ENCODE measurements around the gene PGRMC1. TPM values are rescaled to one million over a fixed set of nuclear protein-coding genes. Genes with fewer than 3 reads are reported as not detected.

Gene PGRMC1
- total RNA-seq, 1 experiment from 2014 or later: 177 TPM

DNA sequence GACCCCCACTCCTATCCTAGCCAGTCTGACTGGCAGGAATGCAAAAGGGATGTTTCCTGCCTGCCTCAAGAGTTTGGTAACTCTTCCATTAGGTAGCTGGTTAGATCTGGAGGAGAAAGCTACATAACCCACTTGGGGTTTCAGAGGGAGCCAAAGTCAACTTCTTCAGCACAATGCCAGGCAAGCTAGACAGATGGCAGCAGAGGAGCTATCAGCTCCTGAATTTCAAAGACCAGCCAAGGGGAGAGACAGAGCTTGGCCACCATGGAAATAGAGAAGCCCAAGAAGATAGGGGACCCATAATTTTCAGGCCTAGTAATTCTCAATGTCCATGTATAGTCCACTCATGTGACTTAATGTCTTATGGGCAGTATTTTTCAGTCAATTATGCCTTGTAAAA is 56.4 kb downstream of the PGRMC1 start:
- H3K27me3 Mint-ChIP-seq (ENCODE audit: low read depth): no peaks in the 10 kb centered on the region; the same call in 1 of the 2 replicates
- ChIA-PET POLR2A (no interaction called here), CTCF (interaction anchor here (1.0 to 1.1 kb wide), 2 partner anchors 177 to 220 kb away, joined by 4 to 6 read pairs; no protein-coding TSS in a partner anchor)
- no peaks in the 10 kb centered on the region for H3K36me3 Mint-ChIP-seq
- H3K27ac Mint-ChIP-seq: no peak overlapping the region
- DNase-seq (ENCODE audit: low spot score) (no peak), ATAC-seq (peak; percentile 55; the same call in 1 of the 2 replicates)
- H3K4me3 Mint-ChIP-seq: no peak overlapping the region
- H3K4me1 Mint-ChIP-seq: no peaks in the 10 kb centered on the region
- H3K9me3 Mint-ChIP-seq: peaks cover 12% of the 10 kb centered on the region; the same call in 1 of the 2 replicates
- no peak for TF ChIP-seq TCF7 (CRISPR knock-in tag; IDR thresholded peaks at IDR 0.05; ENCODE audit: low read depth)

Other genes starting within 250 kb of the PGRMC1 start
- gene CT47C1, start 163.3 kb upstream of the PGRMC1 start, total RNA-seq (2021): not detected in 3 replicates
- 0.02 TPM in 2 of 3 replicates, not detected in the other for gene KIAA1210, start 108.5 kb upstream of the PGRMC1 start, total RNA-seq (2021)
- 4.5 to 6.1 TPM (median 5.3 TPM) in 3 replicates for gene SLC25A43, start 163.1 kb downstream of the PGRMC1 start, total RNA-seq (2021)
- gene SLC25A5, start 232.2 kb downstream of the PGRMC1 start, total RNA-seq (2021): 573 to 595 TPM (median 584 TPM) in 3 replicates

Data from WTC11 (cell line).